Subcutaneous adipose tissue (tissue), 4 donors: ENCODE results near the gene MAP2K5. TPM values are rescaled to one million over a fixed set of nuclear protein-coding genes. Genes with fewer than 3 reads are reported as not detected.

Experiments
- CTCF ChIP-seq: fragments of 450-650 bp; IDR thresholded peaks from one replicate; pipeline ENCODE4 v1.5.1; 2016; ENCODE audit warnings: low read depth, mild to moderate bottlenecking, control low read depth, antibody characterized with exemption, moderate library complexity
- total RNA-seq, 4 donors: library from RNA; depleted of rRNA; stranded (reverse); fragments of >200 nt; gene quantifications; one replicate each; pipeline ENCODE4 v1.1.0, GENCODE V29; 2016

Gene MAP2K5
- total RNA-seq, 4 donors from 2014 or later, result 20.7 to 23.4 (median 22.3) TPM

- no peak for TF ChIP-seq CTCF
Observed at GRCh38 chr15:67832031-67832551, 289.6 kb downstream of the MAP2K5 start.

GRCh38 chr15:67832897-67833709, 290.6 kb downstream of the MAP2K5 start:
- TF ChIP-seq CTCF, result no peak

GRCh38 chr15:67833710-67834511, 291.4 kb downstream of the MAP2K5 start:
- TF ChIP-seq CTCF, result no peak

- no peak for TF ChIP-seq CTCF
Observed at GRCh38 chr15:67834581-67835296, 292.2 kb downstream of the MAP2K5 start.

GRCh38 chr15:67835297-67836133, 293.0 kb downstream of the MAP2K5 start:
- TF ChIP-seq CTCF, result no peak

GRCh38 chr15:67836134-67836455, 293.6 kb downstream of the MAP2K5 start:
- no peak for TF ChIP-seq CTCF
